AG09319 (cell line): ENCODE data around the gene CCDC167.

Experiments
- DNase-seq: peaks from one replicate; pipeline ENCODE4 v3.0.0-alpha.2; 2010; ENCODE audit warnings: low read depth; ENCODE audit errors: extremely low read depth
- CTCF ChIP-seq: IDR thresholded peaks from 2 replicates; pipeline ENCODE4 v1.5.1; 2011; ENCODE audit warnings: low read depth, mild to moderate bottlenecking, inconsistent platforms, low read length, moderate library complexity

The CCDC167 gene

GRCh38 chr6:37511201-37511600 lies 11.5 kb upstream of the CCDC167 start:
- TF ChIP-seq CTCF = no peak
- no peak for DNase-seq

GRCh38 chr6:37507690-37508421 lies 8.2 kb upstream of the CCDC167 start:
- TF ChIP-seq CTCF = no peak
- DNase-seq = no peak

GRCh38 chr6:37507077-37507476 lies 7.4 kb upstream of the CCDC167 start:
- TF ChIP-seq CTCF = no peak
- DNase-seq = no peak

- no peak for DNase-seq
- TF ChIP-seq CTCF = no peak
Observed at GRCh38 chr6:37506479-37506878, 6.8 kb upstream of the CCDC167 start.

GRCh38 chr6:37504024-37504423 lies 4.3 kb upstream of the CCDC167 start:
- no peak for TF ChIP-seq CTCF
- DNase-seq = no peak

GRCh38 chr6:37503309-37503965 lies 3.7 kb upstream of the CCDC167 start:
- DNase-seq = no peak
- no peak for TF ChIP-seq CTCF

- TF ChIP-seq CTCF = no peak
- no peak for DNase-seq
Observed at GRCh38 chr6:37502703-37503291, 3.1 kb upstream of the CCDC167 start.
